Upper lobe of right lung (tissue), 1 donor: Measurements from ENCODE around the gene CALML5. TPM values are rescaled to one million over a fixed set of nuclear protein-coding genes. Genes with fewer than 3 reads are reported as not detected.

Experiments used
- ATAC-seq: fragments of 200-7000 bp; cut with Tn5 transposase; one replicate; pipeline ENCODE4 v1.9.1; 2020; ENCODE audit warnings: mild to moderate bottlenecking, moderate library complexity
- DNase-seq: peaks from one replicate; pipeline ENCODE4 v3.0.0-alpha.2; 2020
- H3K27ac ChIP-seq: fragments of 200-600 bp; one replicate; pipeline ENCODE4 v1.8.0; 2022
- H3K27me3 ChIP-seq: fragments of 200-600 bp; one replicate; pipeline ENCODE4 v1.8.0; 2022; ENCODE audit warnings: mild to moderate bottlenecking
- H3K36me3 ChIP-seq: fragments of 200-600 bp; one replicate; pipeline ENCODE4 v1.8.0; 2022
- H3K4me1 ChIP-seq: fragments of 200-600 bp; one replicate; pipeline ENCODE4 v1.8.0; 2022
- H3K4me3 ChIP-seq: fragments of 200-600 bp; one replicate; pipeline ENCODE4 v1.8.0; 2022; ENCODE audit warnings: mild to moderate bottlenecking
- H3K9me3 ChIP-seq: fragments of 200-600 bp; one replicate; pipeline ENCODE4 v1.8.0; 2022
- CTCF ChIP-seq: fragments of 200-600 bp; IDR thresholded peaks from one replicate; pipeline ENCODE4 v1.8.0; 2022; ENCODE audit warnings: antibody characterized with exemption
- intact Hi-C: fragments of 100-400 bp; cut with DNase I; formaldehyde crosslinking; loops from one replicate; pipeline ENCODE4 v1.11.0; 2022
- total RNA-seq: library from RNA; stranded (reverse); fragmentation: NEBNext Ultra II Directional; extraction: Animal tissue kit (Norgen Biotek cat#: 25700); gene quantifications from one replicate; pipeline ENCODE4 v1.2.1, GENCODE V29; 2021
- donor health status: DM: no; HTN: yes; CAD: no; lungs with severe emphysema.

The CALML5 gene
- total RNA-seq, 1 donor from 2014 or later = not detected

GRCh38 chr10:5527332-5528200 lies 28.2 kb upstream of the CALML5 start:
- no peak overlapping the region for H3K27ac ChIP-seq
- ATAC-seq (no peak), DNase-seq (peak; percentile 52)
- no peak overlapping the region for H3K4me3 ChIP-seq
- no peaks in the 10 kb centered on the region for H3K36me3 ChIP-seq
- no peaks in the 10 kb centered on the region for H3K4me1 ChIP-seq
- intact Hi-C loops = no loop called here
- H3K27me3 ChIP-seq = no peaks in the 10 kb centered on the region
- TF ChIP-seq CTCF = no peak
- no peaks in the 10 kb centered on the region for H3K9me3 ChIP-seq

GRCh38 chr10:5526691-5527331 lies 27.4 kb upstream of the CALML5 start:
- Histone ChIP-seq H3K4me3 (no peak overlapping the region), H3K4me1 (no peaks in the 10 kb centered on the region), H3K9me3 (no peaks in the 10 kb centered on the region), H3K36me3 (no peaks in the 10 kb centered on the region), H3K27ac (no peak overlapping the region), H3K27me3 (no peaks in the 10 kb centered on the region)
- no peak for ATAC-seq
- intact Hi-C loops = no loop called here
- peak; percentile 31 for DNase-seq
- no peak for TF ChIP-seq CTCF

GRCh38 chr10:5525561-5526341 lies 26.4 kb upstream of the CALML5 start:
- Histone ChIP-seq H3K9me3 (no peaks in the 10 kb centered on the region), H3K4me1 (no peaks in the 10 kb centered on the region), H3K27me3 (no peaks in the 10 kb centered on the region), H3K27ac (no peak overlapping the region), H3K36me3 (no peaks in the 10 kb centered on the region), H3K4me3 (no peak overlapping the region)
- DNase-seq (peak; percentile 53), ATAC-seq (no peak)
- TF ChIP-seq CTCF = no peak
- intact Hi-C loops = no loop called here

GRCh38 chr10:5524641-5525560 lies 25.5 kb upstream of the CALML5 start, which contains the start of gene CALML3:
CALML3 (plus strand) TSS chr10:5524961; CDS start chr10:5525086, 125 bp downstream.
- H3K4me3 ChIP-seq = no peak within 1 kb of the TSS
- DNase-seq (peak; percentile 64), ATAC-seq (no peak)
- H3K27ac ChIP-seq = no peak within 1 kb of the TSS
- no peaks in the 10 kb centered on the region for H3K4me1 ChIP-seq
- intact Hi-C loops = no loop called here
- no peaks in the 10 kb centered on the region for H3K9me3 ChIP-seq
- H3K27me3 ChIP-seq = no peaks in the 10 kb centered on the region
- H3K36me3 ChIP-seq = no peaks in the 10 kb centered on the region
- no peak for TF ChIP-seq CTCF
